ENCODE data around the gene AK5. TPM values are rescaled to one million over a fixed set of nuclear protein-coding genes. Genes with fewer than 3 reads are reported as not detected.

The AK5 gene
- total RNA-seq, 2 experiments from 2014 or later: 5.6 to 7.0 TPM

DNA sequence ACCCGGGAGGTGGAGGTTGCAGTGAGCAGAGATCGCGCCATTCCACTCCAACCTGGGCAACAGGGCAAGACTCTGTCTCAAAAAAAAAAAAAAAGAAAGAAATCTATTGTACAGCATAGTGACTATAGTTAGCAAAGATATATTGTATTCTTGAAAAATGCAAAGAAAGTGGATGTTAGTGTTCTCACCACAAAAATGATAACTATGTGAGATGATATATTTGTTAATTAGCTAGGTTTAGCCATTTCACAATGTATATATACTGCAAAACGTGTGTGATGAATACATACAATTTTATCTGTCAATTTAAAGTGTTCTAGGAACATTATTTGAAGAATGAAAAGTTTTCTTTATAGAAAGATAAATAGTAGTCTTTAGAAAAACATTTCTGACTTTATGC is 179.9 kb downstream of the AK5 start:
- Mint-ChIP-seq H3K27ac (no peak overlapping the region), H3K4me1 (no peaks in the 10 kb centered on the region), H3K9me3 (no peaks in the 10 kb centered on the region), H3K4me3 (no peak overlapping the region), H3K27me3 (no peaks in the 10 kb centered on the region), H3K36me3 (ENCODE audit: low read depth) (no peaks in the 10 kb centered on the region)
- CTCF ChIA-PET: interaction anchor here (1.4 kb wide), 1 partner anchor 13 kb away, joined by 3 read pairs; no protein-coding TSS in a partner anchor
- no peak for DNase-seq
- POLR2A ChIA-PET: no interaction called here

GRCh38 chr1:77463216-77463615 is 181.4 kb downstream of the AK5 start:
- DNase-seq: no peak
- Mint-ChIP-seq H3K9me3 (no peaks in the 10 kb centered on the region), H3K27ac (no peak overlapping the region), H3K4me1 (no peaks in the 10 kb centered on the region), H3K36me3 (ENCODE audit: low read depth) (no peaks in the 10 kb centered on the region), H3K4me3 (no peak overlapping the region), H3K27me3 (no peaks in the 10 kb centered on the region)
- ChIA-PET POLR2A (interaction anchor here (0.6 kb wide), 1 partner anchor 362 kb away, joined by 3 read pairs; no protein-coding TSS in a partner anchor), CTCF (interaction anchor here (1.4 kb wide), 1 partner anchor 12 kb away, joined by 3 read pairs; no protein-coding TSS in a partner anchor)

- no peaks in the 10 kb centered on the region for H3K4me1 Mint-ChIP-seq
Measured at GRCh38 chr1:77465139-77465538, 183.3 kb downstream of the AK5 start.

DNA sequence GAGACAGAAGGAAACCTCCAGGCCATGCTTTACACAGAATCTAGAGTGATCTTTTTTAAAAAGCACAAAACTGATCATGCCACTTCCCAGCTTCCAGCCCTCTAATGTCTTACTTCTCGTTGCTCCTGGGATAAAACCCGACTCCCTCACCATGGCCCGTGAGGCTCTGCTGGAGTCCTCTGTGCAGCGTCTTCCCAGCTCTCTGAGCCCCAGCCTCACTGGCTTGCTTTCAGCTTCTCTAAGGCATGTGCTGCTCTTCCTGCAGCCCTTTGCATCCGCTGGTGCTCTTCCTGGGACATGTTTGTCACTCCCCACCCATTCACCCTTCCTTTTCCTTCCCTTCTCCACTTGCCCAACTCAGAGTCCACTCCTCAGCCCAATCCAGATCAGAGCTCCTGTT is 184.1 kb downstream of the AK5 start:
- ChIA-PET CTCF (interaction anchor here (1.6 kb wide), 1 partner anchor 15 kb away, joined by 4 read pairs; no protein-coding TSS in a partner anchor), POLR2A (no interaction called here)
- Mint-ChIP-seq H3K9me3 (no peaks in the 10 kb centered on the region), H3K4me3 (no peak overlapping the region), H3K4me1 (no peaks in the 10 kb centered on the region), H3K36me3 (ENCODE audit: low read depth) (no peaks in the 10 kb centered on the region), H3K27me3 (no peaks in the 10 kb centered on the region), H3K27ac (no peak overlapping the region)
- DNase-seq: no peak

More at GRCh38 chr1:77465139-77465538, 183.3 kb downstream of the AK5 start:
- Mint-ChIP-seq H3K27ac (no peak overlapping the region), H3K36me3 (ENCODE audit: low read depth) (no peaks in the 10 kb centered on the region), H3K4me3 (no peak overlapping the region), H3K27me3 (no peaks in the 10 kb centered on the region), H3K9me3 (no peaks in the 10 kb centered on the region)
- ChIA-PET POLR2A (no interaction called here), CTCF (interaction anchor here (1.6 kb wide), 1 partner anchor 16 kb away, joined by 4 read pairs; no protein-coding TSS in a partner anchor)
- no peak for DNase-seq

GRCh38 chr1:77467021-77467595 is 185.3 kb downstream of the AK5 start:
- ChIA-PET POLR2A (no interaction called here), CTCF (interaction anchor here (0.8 kb wide), 1 partner anchor 11 kb away, joined by 4 read pairs; no protein-coding TSS in a partner anchor)
- Mint-ChIP-seq H3K27ac (no peak overlapping the region), H3K4me1 (no peaks in the 10 kb centered on the region), H3K4me3 (no peak overlapping the region), H3K9me3 (no peaks in the 10 kb centered on the region), H3K36me3 (ENCODE audit: low read depth) (no peaks in the 10 kb centered on the region), H3K27me3 (no peaks in the 10 kb centered on the region)
- no peak for DNase-seq

GRCh38 chr1:77467741-77468140 is 185.9 kb downstream of the AK5 start:
- no peak for DNase-seq
- ChIA-PET POLR2A (no interaction called here), CTCF (no interaction called here)
- Mint-ChIP-seq H3K4me1 (no peaks in the 10 kb centered on the region), H3K27ac (no peak overlapping the region), H3K27me3 (no peaks in the 10 kb centered on the region), H3K4me3 (no peak overlapping the region), H3K9me3 (no peaks in the 10 kb centered on the region), H3K36me3 (ENCODE audit: low read depth) (no peaks in the 10 kb centered on the region)

GRCh38 chr1:77468257-77468948 is 186.6 kb downstream of the AK5 start:
- H3K4me1 Mint-ChIP-seq: no peaks in the 10 kb centered on the region
- no peak overlapping the region for H3K27ac Mint-ChIP-seq
- H3K27me3 Mint-ChIP-seq: no peaks in the 10 kb centered on the region
- no peak overlapping the region for H3K4me3 Mint-ChIP-seq
- ChIA-PET CTCF (no interaction called here), POLR2A (no interaction called here)
- no peaks in the 10 kb centered on the region for H3K9me3 Mint-ChIP-seq
- H3K36me3 Mint-ChIP-seq (ENCODE audit: low read depth): no peaks in the 10 kb centered on the region
- no peak for DNase-seq

GRCh38 chr1:77468949-77469710 is 187.3 kb downstream of the AK5 start:
- H3K4me1 Mint-ChIP-seq: no peaks in the 10 kb centered on the region
- no peaks in the 10 kb centered on the region for H3K9me3 Mint-ChIP-seq
- H3K27me3 Mint-ChIP-seq: no peaks in the 10 kb centered on the region
- no peaks in the 10 kb centered on the region for H3K36me3 Mint-ChIP-seq (ENCODE audit: low read depth)
- no peak overlapping the region for H3K27ac Mint-ChIP-seq
- DNase-seq: no peak
- H3K4me3 Mint-ChIP-seq: no peak overlapping the region
- ChIA-PET POLR2A (no interaction called here), CTCF (no interaction called here)

DNA sequence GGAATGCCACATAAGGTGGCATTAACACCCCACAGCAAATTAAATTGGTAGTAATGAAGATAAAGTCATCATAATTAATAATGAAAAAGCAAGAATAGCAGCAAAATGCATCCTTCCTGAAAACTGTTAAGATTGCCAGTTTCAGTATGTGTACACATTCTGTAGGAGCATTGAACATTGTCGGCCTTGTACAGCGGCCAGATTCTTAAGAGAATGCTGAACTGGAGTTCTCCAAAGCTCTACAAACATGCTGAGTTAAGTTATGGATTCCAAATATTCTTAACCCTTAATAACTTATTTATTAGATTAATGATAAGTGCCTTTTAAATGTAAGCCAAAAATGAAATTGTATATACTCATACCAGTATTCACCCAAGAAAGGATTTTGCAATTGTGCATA is 189.9 kb downstream of the AK5 start:
- Mint-ChIP-seq H3K27ac (no peak overlapping the region), H3K9me3 (no peaks in the 10 kb centered on the region), H3K4me1 (no peaks in the 10 kb centered on the region), H3K4me3 (no peak overlapping the region), H3K27me3 (no peaks in the 10 kb centered on the region), H3K36me3 (ENCODE audit: low read depth) (no peaks in the 10 kb centered on the region)
- DNase-seq: no peak
- ChIA-PET POLR2A (no interaction called here), CTCF (no interaction called here)

DNA sequence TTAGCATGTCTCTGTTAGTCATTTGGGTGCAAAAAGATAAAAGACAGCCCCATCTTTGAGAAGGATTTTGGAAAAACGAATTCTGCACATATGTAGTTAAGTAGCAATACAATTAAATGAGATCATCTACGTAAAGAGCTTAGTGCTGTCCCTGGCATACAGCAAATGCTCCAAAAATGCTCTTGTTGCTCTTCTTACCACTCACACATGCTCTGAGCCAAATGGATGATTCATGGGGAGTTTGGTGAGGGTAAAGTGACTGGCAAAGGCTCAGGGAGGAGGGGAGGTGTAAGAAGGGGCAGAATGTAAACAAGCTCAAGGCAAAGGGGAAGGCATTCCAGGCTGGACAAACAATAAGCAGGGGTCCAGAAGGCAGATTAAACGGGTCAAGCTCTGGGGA is 191.9 kb downstream of the AK5 start:
- H3K4me3 Mint-ChIP-seq: no peak overlapping the region
- H3K27me3 Mint-ChIP-seq: no peaks in the 10 kb centered on the region
- no peak for DNase-seq
- H3K9me3 Mint-ChIP-seq: peaks cover 3% of the 10 kb centered on the region
- H3K4me1 Mint-ChIP-seq: no peaks in the 10 kb centered on the region
- no peaks in the 10 kb centered on the region for H3K36me3 Mint-ChIP-seq (ENCODE audit: low read depth)
- POLR2A ChIA-PET: no interaction called here
- no peak overlapping the region for H3K27ac Mint-ChIP-seq
- CTCF ChIA-PET: no interaction called here

DNA sequence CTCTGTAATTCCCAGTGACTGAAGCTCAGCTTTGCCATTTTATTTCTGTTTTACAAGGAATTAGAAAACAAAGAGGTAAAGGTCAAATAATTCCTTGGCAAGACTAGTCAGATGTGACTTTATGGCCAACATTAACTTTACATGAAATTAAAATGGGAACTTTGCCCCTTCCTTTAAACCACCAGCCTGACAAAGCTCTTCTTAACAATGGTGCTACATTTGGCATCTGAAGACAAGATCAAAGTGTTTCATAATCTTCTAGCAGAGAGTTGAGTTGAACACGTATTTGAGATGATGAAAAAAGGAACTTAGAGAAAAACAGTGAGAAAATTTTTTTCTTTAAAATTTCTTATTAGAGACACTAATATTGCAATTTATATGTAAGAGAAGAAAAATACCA is 193.8 kb downstream of the AK5 start:
- H3K9me3 Mint-ChIP-seq: peaks cover 3% of the 10 kb centered on the region
- H3K36me3 Mint-ChIP-seq (ENCODE audit: low read depth): no peaks in the 10 kb centered on the region
- DNase-seq: no peak
- H3K27ac Mint-ChIP-seq: no peak overlapping the region
- ChIA-PET POLR2A (no interaction called here), CTCF (interaction anchor here (1.0 kb wide), 1 partner anchor 13 kb away, joined by 3 read pairs; no protein-coding TSS in a partner anchor)
- H3K4me1 Mint-ChIP-seq: no peaks in the 10 kb centered on the region
- H3K4me3 Mint-ChIP-seq: no peak overlapping the region
- no peaks in the 10 kb centered on the region for H3K27me3 Mint-ChIP-seq

GRCh38 chr1:77476475-77476874 is 194.7 kb downstream of the AK5 start:
- Mint-ChIP-seq H3K4me1 (no peaks in the 10 kb centered on the region), H3K4me3 (no peak overlapping the region), H3K36me3 (ENCODE audit: low read depth) (no peaks in the 10 kb centered on the region), H3K27ac (no peak overlapping the region), H3K9me3 (peaks cover 3% of the 10 kb centered on the region), H3K27me3 (no peaks in the 10 kb centered on the region)
- DNase-seq: no peak
- ChIA-PET CTCF (no interaction called here), POLR2A (no interaction called here)

DNA sequence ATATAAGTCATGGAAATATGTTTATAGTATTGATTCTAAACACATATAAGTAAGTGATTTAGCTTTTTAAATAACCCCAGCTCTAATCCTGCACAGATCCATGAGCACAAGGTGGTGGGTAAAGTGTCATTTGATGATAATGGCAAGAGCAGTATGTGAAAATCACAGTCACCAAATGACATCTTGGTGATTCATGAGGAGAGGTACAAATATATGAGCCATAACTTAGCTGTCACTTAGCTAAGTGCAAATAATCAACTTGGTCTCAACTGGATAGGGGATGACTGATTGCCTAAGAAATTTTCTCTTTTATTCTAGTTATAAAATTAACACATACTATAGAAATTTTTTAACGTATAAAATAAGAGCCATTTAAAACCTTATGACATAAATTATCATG is 202.5 kb downstream of the AK5 start:
- Mint-ChIP-seq H3K36me3 (ENCODE audit: low read depth) (no peaks in the 10 kb centered on the region), H3K4me3 (no peak overlapping the region), H3K4me1 (no peaks in the 10 kb centered on the region), H3K27ac (no peak overlapping the region), H3K9me3 (no peaks in the 10 kb centered on the region), H3K27me3 (no peaks in the 10 kb centered on the region)
- CTCF ChIA-PET: no interaction called here
- DNase-seq: no peak
- POLR2A ChIA-PET: no interaction called here
